Fibroblast of mammary gland (primary cell): Measurements from ENCODE around the gene ATP1A3.
A peak's percentile ranks its signal among the peaks of the same experiment; 100 is the strongest.

Experiments used
- DNase-seq: peaks from one replicate; pipeline ENCODE4 v3.0.0-alpha.2; 2010; ENCODE audit warnings: low read depth
- H3K4me3 ChIP-seq: 2 replicates; pipeline ENCODE4 v1.5.1; 2011; ENCODE audit warnings: low read depth, mild to moderate bottlenecking, low read length, moderate library complexity; ENCODE audit not compliant: control insufficient read depth
- TF ChIP-seq, protein P1 (sequence below): conservative IDR thresholded peaks from 2 replicates; pipeline ENCODE4 v1.5.1; 2011; ENCODE audit warnings: low read depth, low read length, inconsistent platforms; ENCODE audit not compliant: control insufficient read depth, insufficient read depth

The ATP1A3 gene

GRCh38 chr19:41927497-41928192 is 66.4 kb downstream of the ATP1A3 start:
- H3K4me3 ChIP-seq: peak overlapping the region; percentile 28
- DNase-seq: no peak
- TF ChIP-seq, protein P1, sequence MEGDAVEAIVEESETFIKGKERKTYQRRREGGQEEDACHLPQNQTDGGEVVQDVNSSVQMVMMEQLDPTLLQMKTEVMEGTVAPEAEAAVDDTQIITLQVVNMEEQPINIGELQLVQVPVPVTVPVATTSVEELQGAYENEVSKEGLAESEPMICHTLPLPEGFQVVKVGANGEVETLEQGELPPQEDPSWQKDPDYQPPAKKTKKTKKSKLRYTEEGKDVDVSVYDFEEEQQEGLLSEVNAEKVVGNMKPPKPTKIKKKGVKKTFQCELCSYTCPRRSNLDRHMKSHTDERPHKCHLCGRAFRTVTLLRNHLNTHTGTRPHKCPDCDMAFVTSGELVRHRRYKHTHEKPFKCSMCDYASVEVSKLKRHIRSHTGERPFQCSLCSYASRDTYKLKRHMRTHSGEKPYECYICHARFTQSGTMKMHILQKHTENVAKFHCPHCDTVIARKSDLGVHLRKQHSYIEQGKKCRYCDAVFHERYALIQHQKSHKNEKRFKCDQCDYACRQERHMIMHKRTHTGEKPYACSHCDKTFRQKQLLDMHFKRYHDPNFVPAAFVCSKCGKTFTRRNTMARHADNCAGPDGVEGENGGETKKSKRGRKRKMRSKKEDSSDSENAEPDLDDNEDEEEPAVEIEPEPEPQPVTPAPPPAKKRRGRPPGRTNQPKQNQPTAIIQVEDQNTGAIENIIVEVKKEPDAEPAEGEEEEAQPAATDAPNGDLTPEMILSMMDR: no peak

- TF ChIP-seq, protein P1: no peak
- DNase-seq: no peak
- H3K4me3 ChIP-seq: no peak overlapping the region
Measured at GRCh38 chr19:41926763-41927496, 67.1 kb downstream of the ATP1A3 start.

DNA sequence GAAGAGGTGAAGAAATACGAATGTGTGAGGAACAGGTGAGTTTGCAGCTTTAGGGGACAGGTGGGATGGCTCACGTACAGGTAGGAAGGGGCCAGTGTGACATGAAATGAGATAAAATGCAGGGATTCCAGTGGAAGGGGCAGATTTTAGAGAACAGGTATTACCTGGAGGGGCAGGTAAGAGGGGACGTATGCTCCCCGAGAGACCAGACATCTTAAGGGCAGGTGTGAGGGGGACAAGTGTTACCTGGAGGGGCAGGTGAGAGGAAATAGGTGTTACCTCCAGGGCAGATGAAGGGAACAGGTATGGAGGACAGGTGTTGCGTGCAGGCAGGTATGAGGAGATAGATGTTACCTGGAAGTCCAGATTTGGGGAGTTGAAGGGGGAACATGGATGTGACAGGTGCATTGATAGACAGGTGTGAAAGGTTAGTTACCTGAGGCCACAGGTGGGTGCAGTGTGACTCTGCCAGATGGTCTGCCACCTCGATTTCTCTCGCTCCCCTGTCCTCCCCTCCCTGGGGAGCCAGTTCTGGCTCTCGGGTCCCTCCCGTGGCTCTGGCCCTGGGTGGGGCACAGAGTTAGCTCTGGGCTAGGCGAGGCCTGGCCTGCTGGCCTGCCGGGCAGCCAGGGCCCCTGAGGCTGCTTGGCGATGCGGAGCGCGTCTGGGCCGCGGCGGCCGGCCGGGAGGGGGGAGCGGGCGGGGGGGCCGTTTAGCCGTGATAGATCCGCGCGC is 67.8 kb downstream of the ATP1A3 start:
- DNase-seq: no peak
- TF ChIP-seq, protein P1: no peak
- no peak overlapping the region for H3K4me3 ChIP-seq

DNA sequence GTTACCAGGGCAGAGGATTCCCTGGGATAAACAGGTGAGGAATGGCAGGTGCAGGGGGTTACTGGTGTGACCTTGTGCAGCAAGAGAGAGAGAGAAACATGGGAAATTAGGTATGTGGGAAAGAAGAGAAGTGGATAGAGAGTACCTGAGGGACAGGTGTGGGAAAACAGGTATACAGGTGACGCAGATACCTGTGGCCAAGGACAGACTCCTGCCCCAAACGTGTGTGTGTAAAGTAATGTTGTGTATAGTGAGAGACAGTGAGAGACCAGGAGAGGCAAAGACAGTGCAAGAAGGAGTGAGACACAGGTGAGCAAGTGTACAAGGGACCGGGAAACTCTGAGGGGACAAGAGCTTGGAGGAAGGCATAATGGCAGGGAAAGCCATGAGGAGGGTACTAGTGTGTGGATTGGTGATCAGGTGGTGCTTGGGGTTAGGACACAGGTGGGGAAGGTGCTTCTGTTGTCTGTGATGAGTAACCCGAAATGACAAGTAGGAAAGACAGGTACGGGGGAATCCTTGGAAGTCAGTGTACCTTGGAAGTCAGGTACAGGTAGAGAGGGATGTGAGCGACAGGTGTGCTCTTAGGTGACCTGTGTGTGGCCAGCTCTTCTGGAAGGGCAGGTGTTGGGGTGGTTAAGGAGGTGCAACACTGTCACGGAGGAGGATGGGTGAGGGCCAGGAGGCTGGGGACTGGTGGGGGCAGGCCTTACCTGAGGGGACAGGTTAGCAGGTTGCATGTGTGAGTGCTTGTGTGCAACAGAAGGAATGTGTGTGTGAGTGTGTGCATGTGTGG is 68.6 kb downstream of the ATP1A3 start:
- TF ChIP-seq, protein P1: no peak
- no peak overlapping the region for H3K4me3 ChIP-seq
- no peak for DNase-seq

GRCh38 chr19:41924151-41925145 is 69.6 kb downstream of the ATP1A3 start:
- DNase-seq: no peak
- no peak overlapping the region for H3K4me3 ChIP-seq
- TF ChIP-seq, protein P1: no peak
